Fibroblast of gingiva (primary cell): ENCODE measurements around the gene ARL4A.
"Not testable (repeated sequence)": the region's sequence is repeated elsewhere in the genome, so short reads cannot be mapped to it uniquely, and the experiment has no call there.

Source experiments
- DNase-seq: peaks from one replicate; pipeline ENCODE4 v3.0.0-alpha.2; 2011; ENCODE audit warnings: low read depth

The ARL4A gene

DNA sequence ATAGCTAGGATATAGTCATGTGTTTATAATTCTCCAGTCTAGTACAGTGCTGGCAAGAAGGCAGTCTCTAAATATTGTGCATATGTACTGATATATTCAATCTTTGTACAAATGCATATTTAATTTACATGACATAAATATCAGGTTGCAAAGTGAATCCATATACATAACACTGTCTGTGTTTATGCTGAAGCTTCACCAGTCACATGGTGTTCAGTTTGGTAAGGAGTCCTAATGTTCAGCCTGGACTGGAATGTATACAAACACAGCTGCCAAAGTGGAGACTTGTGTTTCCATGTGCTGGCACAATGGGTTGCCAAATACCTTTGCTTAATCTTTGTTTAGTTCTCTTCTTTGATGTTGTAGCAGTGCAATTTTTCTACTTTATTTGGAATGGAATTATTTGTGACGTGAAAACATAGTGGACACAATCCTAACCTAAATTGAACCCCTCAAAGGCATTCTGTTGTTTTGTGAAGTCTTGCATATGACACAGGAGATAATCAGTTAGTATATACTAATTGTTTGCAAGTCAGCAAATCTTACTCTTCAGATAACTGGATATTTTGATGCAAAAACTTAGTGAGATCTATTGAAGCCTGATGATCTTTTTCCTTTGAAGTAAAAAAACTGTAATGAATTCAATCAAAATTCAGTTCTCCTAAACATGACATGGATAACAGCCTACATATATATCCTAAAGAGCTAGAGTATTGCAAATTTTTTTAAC is 17.3 kb upstream of the ARL4A start:
- DNase-seq = peak; percentile 96

DNA sequence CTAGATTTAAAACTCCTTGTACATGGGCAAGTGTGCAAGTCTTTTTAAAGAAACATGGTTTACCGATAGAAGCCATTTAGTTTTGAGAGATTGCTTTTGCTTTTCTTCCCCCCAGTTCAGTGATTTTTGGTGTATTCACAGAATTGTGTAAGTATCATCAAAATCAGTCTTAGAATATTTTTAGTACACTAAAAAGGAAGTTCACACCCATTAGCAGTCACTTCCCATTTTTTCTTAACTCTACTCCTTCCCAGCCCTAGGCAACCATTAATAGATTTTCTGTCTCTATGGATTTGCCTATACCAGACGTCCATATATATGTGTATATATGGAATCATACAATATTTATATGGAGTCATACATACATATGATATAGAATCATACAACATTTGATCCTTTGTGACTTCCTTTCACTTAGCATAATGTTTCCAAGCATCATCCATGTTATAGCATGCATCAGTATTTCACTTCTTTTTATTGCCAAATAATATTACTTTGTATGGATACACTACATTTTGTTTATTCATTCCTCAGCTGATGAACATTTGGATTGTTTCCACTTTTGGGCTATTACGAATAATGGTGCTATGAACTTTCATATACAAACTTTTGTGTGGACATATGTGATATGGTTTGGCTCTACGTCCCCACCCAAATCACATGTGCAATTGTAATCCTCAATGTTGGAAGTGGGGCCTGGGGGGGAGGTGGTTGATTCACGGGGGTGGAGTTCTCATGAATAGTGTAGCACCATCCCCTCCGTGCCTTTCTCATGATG is 16.5 kb upstream of the ARL4A start:
- no peak for DNase-seq

DNA sequence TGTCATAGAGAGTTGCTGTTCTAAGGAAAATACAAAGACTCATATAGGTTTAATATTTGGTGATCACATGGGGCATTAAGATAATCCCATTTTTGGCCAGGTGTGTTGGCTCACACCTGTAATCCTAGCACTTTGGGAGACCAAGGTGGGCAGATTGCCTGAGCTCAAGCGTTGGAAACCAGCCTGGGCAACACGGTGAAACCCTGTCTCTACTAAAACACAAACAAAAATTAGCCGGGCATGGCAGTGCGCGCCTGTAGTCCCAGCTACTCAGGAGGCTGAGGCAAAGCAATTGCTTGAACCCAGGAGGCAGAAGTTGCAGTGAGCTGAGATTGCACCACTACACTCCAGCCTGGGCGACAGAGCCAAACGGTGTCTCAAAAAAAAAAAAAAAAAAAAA is 14.0 kb upstream of the ARL4A start:
- DNase-seq = not testable (repeated sequence)

DNA sequence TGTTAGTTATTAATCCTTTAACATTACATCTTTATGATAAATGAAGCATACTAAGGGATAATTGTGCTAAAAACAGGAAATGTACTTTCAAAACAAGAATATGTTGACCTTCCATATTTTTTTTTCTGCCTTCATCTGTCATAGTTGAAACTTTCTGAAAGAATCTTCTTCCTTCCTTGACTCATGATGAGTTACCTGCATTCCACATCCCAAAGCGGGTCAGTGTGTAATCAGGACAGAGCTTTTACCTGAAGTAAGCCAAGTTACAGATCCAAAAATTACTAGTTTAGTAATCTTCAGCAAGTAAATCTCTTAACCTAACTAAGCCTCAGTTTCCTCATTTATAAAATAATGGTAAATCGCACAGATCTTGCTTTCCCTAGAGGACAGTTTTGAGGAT is 13.4 kb upstream of the ARL4A start:
- DNase-seq = no peak

DNA sequence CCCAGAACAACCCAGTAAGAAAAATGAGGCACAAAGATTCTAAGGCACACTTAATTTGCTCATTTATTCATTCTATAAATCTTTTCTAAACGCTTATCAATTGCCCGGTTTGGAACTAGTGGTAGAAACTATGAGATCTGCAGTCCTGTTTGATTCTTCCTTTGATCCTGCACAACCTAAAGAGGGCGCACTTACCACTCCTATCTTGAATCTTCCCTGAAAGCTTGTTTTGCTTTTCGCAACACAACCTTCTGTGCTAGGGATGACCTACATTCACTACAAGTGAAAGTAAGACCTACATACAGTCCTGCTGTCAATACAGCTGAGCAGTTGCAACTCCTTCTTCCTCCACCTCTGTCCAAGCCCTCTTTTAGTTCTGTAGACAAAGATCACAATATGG is 12.6 kb upstream of the ARL4A start:
- peak; percentile 66 for DNase-seq

DNA sequence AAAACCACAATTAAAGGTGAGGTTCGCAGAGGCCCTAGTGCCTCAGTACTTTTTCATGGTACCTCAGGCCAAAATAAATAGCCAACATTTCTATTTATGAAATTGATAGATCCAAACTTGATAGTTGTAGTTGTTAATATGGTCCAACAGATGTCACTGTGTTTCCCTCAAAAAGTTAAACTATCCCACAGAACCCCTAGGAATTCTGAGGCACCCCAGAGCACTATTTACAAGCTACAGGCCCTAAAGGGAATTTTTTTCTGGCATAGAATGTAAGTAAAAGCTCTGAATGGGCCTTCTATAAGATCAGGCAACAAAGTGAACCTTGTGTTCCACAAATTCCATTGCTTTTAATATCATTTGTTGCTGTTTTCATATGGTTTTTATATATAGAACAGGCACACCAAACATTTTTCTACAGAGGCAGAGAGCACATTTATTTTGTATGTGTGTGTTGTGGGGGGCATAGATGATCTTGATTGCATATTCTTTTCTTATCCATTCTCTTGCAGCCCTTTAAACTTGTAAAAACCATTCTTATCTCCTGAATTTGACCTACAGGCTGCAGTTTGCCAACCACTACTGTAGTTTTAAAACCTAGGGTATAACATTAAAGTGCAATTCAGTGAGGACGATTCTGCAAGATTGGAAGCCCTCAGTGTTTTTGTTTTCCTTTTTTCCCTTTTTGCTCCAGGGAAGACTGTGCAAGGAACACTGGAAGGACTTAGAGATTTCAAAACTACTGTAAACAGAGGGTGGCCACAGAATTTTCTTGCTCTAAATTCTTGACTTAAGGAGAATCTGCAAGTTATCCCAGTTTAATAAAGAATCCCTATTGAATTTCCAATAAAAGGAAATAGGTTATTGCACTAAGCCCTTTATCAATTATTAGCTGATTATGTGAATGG is 3.5 kb upstream of the ARL4A start:
- DNase-seq = peak; percentile 29

DNA sequence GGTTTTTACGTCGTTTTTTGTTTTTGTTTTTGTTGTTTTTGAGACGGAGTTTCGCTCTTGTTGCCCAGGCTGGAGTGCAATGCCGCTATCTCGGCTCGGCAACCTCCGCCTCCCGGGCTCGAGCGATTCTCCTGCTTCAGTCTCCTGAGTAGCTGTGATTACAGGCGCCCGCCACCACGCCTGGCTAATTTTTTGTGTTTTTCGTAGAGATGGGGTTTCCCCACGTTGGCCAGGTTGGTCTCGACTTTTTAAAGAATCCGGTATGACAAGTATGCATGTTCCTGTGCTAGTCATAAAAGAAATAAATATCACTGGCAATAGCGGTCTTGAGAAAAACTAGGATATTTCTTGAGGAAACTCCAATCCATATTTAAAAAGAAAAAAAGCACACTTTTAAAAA is 2.7 kb upstream of the ARL4A start:
- DNase-seq = no peak

DNA sequence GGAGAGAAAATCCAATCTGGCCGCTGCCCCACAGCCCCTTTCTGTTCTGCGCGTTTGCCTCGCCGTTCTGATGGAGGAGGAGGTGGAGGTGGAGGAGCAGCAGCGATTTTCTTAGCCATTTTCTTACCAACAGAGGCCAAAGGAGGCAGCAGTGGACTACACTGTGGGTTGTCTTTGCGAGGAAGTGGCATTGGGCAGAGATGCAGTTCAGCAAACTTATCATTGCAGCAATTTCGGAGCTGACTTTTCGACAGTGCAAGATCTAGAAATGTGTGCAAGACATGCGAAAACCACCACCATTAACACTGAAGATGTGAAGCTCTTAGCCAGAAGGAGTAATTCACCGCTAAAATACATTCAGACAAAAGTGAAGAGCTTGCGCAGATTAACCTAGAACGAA is 1.9 kb upstream of the ARL4A start:
- DNase-seq = peak; percentile 13

DNA sequence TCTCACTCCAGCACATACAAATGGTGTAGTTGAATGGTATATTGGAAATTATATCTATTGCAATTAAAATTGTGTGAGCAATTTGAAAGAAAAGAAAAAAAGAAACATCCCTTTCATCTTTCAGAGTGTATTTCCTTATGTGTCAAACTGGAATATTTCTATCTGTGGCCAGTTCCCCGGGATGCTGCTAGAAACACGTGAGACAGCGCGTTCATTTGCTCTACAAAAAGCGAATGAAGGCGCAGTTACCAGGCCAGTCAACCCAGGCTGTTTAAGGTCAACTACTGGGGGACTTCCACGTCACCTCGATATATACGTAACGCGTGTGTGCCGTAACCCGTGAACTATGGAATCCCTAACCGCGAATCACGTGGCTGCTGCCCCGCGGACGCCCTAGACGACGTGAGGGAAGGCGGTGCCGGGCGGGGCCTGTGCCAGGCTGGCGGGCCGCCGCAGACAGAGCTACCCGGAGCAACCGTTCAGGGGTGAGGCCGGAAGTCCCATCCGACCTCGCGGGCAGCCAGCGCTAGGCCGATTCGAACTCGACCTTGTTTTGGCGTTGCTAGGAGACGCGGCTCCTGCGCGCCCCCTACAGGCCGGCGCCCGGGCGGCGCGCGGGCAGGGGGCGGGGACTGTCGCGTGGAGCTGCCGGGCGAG is 1.1 kb upstream of the ARL4A start:
- peak; percentile 89 for DNase-seq

DNA sequence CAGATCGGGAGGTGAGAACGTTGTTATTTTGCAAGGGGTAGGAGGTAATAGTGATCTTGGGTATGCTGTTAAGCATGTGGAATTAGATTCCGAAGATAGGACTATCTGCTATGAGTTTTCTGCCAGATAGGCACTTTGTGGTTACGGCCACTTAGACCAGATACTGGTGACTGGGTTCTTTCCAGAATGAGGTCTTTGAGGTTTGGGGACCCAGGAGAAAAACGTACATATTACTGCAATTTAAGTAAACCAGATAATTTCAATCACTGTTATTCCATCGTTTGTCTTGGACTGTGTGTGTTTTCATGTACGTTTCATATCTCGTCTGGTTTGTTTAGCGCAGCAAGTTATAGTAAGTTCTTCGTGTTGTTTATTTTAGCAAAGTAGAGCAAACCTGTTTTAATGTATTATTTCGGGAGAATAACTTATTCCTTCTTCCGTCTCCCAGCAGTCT is 312 bp downstream of the ARL4A start:
- DNase-seq = no peak

DNA sequence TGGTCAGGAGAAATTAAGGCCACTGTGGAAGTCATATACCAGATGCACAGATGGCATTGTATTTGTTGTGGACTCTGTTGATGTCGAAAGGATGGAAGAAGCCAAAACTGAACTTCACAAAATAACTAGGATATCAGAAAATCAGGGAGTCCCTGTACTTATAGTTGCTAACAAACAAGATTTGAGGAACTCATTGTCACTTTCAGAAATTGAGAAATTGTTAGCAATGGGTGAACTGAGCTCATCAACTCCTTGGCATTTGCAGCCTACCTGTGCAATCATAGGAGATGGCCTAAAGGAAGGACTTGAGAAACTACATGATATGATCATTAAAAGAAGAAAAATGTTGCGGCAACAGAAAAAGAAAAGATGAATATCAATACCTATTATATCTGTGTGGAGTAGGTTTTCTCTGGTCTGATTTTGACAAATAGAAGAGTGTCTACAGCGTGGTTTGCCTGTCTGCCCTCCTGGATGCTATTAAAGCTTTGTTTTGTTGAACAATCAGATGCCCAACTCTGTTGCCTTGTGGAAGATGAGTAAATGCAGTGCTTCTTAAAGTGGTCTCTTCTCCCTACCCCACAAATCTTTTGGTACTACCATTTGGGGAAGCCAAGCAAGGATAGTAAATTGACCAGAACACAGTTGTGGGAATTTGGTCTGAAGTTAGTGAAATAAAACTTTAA is 1.2 kb downstream of the ARL4A start:
- not testable (repeated sequence) for DNase-seq

DNA sequence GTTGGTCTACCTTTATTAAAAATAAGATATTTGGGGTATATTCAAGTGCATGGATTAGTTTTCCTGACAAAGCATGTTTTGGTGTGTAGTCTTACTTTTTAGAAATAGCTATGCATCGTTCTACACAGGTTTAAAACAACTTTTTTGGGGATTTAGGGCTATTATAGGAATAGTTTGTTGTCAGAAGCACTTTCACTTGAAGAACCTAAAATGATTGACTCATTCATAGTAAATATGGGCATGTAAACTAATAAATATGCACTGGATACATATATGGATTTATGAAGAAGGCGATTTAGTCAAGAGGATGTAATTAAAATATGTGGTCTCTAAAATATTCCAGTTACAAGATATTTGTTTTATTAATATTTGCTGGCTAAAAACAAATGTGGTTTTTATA is 2.0 kb downstream of the ARL4A start:
- no peak for DNase-seq

DNA sequence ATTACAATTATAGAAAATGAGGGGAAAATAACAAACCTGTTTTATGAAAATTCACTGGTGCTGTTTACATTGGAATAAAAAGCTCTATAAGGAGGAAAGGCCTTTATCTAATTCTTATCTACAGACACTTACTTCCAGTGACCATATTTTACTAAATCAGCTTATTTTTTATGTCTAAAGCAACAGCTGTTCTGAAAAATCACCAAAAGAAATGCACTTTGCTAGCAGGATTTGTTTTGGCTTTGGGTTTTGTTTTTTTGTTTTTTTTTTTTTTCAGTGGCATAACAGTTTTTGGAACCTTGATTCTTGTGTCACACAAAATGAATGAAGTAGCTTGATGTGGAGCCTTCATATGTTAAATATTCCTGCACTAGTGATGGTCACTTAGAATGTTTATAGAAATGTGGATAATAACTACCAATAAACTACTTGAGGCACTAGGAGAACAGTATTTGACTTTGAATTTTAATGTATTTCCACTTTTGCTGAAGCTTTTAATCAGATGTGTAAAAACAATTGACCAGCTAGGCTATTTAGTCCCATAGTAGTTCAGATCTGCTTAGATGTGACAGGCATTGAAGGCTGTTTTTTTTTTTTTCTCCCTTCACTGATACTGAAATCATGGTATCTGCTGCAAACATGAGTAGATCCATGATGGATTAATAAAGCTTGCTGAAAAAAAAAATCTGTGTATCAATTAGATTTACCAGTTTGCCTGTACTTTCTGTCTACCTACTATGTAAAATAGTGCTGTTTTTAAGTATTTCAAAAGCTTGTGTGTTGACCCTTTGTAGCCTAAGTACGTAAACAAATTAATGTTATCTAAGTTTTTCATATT is 2.8 kb downstream of the ARL4A start:
- DNase-seq = no peak

DNA sequence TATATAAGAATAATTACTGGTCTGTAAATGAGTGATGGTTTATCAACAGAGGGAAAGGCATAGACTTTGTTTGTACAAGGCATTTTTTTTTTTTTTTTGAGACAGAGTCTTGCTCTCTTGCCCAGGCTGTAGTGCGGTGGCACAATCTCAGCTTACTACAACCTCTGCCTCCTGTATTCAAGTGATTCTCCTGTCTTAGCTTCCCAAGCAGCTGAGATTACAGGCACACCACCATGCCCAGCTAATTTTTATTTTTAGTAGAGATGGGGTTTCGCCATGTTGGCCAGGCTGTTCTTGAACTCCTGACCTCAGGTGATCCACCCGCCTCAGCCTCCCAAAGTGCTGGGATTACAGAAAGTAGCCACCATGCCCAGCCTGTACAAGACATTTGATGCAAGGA is 4.0 kb downstream of the ARL4A start:
- DNase-seq = not testable (repeated sequence)

DNA sequence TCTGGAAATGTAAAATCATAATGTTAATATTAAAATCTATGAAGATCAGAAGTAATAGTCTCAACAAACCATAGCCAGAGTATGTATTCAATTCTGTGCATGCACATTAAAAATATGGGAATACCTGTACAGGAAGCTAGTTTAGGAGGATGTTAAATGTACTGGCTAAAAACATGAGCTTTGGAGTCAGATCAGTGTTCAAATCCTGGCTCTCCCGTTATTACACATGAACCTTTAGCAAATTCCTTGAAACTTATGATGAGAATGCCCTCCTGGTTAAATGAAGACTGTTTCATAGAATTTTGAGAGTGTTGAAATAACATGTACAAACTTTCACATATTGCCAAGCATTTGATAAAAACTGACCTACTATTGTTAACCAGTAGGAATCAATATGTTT is 4.6 kb downstream of the ARL4A start:
- DNase-seq = no peak

DNA sequence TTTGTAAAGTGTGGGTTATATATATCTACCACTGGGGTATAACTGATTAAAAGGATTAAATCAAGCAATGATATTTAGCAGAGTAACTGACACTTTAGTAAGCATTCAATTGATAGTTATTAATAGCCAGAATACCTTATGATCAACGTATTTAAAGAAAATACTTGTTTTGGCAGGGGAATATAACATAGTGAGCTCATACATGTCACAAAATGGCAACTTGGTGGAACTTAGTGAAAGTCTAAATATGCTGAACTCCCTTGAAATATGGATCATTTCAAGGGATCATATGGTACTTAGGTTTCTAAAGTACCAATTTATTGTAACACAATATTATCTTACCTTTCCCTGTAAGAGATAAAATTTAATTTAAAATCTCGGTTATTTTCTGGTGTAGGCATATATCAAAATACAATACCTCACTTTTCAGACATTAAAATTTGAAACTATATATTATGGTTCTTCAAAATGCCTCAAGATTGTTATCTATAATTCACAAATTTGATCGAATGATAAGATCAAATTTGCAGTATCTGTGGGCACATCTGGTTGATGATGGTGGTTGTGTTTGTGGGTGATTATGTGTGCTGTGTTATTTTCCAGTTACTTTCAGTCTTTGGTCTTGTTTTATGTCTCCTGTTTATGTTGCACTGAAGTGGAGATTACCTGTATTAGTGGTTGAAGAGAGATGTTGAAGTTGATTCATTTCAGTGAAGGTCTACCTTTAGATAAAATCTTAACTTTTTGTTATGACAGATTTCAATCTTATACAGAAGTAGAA is 5.2 kb downstream of the ARL4A start:
- DNase-seq = no peak

DNA sequence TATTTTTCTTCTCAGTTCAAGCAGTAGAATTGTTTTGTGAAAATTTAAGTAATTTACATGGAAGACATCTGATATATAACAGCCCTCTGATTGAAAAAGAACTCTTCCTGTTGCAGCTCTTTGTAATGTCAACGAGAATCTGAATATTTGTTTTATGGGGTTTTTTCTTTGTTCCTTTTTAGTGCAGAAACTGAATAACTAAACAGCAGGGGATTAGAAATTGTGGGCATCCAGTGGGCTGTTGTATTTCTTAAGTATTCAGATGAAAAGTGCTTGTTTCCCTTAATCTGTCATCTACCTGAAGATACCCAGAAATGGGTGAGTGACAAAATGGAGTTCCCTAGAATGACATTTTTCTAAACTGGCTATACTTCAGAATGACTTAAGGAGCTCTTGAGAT is 7.4 kb downstream of the ARL4A start:
- DNase-seq = no peak

DNA sequence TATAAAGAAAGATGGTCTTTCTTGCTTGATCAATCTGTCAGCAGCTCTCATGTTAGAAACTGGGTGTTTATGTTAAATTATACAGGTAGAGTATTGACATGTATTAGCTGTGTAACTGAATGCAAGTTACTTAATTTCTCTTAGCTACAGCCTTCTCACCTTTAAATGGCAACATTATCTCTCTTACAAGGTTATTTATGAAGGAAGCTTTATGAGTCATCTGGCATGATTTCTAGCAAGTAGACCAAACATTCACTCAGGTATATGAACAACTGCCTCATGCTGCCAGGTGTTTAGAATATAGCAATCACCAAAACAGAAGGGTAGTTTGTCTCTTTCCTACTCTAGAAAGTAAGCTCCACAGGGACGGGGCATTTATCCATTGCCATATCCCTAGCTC is 8.5 kb downstream of the ARL4A start:
- DNase-seq = no peak

DNA sequence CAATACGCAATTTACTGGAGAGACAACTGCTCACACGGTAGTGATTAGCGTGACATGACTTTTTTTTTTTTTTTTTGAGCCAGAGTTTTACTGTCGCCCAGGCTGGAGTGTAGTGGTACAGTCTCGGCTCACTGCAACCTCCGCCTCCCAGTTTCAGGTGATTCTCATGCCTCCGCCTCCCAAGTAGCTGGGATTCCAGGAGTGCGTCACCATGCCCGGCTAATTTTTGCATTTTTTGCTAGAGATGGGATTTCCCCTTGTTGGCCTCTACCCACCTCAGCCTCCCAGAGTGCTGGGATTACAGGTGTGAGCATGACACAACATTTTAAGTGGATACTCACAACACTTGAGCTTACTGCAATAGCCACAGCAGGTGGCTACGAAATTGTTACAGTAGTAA is 11.9 kb downstream of the ARL4A start:
- DNase-seq = no peak

DNA sequence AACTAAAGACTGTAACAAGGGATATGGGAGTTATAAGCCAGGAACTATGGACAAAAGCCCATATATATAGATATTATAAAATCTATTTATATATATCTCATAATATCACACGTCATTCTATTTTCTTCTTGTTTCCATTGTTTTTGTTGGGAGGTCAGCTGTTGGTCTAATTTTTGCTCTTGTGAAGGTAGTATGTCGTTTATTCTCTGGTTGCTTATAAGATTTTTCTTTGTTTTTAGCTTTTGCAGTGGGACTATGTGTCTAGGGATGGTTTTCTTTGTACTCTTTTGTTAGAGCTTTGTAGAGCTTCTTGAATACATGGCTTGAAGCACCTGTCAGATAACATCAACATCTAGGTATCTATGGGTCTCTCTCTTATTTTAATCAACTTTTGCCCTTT is 14.0 kb downstream of the ARL4A start:
- no peak for DNase-seq
